ENCODE measurements around the gene SLC31A1. TPM values are rescaled to one million over a fixed set of nuclear protein-coding genes. Genes with fewer than 3 reads are reported as not detected.

Gene SLC31A1
- total and polyA plus RNA-seq, 2 of the 8 experiments (the other 6 are each of a cell fraction or from before 2014, with no cell fraction given), result 23.9 to 40.8 TPM

DNA sequence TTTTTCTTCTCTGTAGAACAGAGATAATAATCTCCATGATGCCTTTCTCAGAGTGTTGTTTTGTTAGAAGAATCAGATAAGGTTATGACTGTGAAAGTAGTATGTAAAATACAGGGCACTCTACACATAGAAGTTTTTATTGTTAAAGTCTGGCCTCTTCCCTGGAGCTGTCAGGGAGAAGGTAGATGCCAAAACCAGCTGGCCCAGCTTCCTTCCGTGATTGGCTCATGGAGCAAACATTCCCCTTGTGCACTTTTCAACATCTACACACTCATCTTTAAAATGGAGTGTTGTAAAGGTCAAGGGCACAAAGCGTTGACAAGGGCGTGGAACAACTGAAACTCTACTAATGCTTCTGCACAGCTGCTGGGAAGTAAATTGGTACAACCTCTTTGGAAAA is 89.2 kb downstream of the SLC31A1 start (continued):
- TF ChIP-seq, protein P1, sequence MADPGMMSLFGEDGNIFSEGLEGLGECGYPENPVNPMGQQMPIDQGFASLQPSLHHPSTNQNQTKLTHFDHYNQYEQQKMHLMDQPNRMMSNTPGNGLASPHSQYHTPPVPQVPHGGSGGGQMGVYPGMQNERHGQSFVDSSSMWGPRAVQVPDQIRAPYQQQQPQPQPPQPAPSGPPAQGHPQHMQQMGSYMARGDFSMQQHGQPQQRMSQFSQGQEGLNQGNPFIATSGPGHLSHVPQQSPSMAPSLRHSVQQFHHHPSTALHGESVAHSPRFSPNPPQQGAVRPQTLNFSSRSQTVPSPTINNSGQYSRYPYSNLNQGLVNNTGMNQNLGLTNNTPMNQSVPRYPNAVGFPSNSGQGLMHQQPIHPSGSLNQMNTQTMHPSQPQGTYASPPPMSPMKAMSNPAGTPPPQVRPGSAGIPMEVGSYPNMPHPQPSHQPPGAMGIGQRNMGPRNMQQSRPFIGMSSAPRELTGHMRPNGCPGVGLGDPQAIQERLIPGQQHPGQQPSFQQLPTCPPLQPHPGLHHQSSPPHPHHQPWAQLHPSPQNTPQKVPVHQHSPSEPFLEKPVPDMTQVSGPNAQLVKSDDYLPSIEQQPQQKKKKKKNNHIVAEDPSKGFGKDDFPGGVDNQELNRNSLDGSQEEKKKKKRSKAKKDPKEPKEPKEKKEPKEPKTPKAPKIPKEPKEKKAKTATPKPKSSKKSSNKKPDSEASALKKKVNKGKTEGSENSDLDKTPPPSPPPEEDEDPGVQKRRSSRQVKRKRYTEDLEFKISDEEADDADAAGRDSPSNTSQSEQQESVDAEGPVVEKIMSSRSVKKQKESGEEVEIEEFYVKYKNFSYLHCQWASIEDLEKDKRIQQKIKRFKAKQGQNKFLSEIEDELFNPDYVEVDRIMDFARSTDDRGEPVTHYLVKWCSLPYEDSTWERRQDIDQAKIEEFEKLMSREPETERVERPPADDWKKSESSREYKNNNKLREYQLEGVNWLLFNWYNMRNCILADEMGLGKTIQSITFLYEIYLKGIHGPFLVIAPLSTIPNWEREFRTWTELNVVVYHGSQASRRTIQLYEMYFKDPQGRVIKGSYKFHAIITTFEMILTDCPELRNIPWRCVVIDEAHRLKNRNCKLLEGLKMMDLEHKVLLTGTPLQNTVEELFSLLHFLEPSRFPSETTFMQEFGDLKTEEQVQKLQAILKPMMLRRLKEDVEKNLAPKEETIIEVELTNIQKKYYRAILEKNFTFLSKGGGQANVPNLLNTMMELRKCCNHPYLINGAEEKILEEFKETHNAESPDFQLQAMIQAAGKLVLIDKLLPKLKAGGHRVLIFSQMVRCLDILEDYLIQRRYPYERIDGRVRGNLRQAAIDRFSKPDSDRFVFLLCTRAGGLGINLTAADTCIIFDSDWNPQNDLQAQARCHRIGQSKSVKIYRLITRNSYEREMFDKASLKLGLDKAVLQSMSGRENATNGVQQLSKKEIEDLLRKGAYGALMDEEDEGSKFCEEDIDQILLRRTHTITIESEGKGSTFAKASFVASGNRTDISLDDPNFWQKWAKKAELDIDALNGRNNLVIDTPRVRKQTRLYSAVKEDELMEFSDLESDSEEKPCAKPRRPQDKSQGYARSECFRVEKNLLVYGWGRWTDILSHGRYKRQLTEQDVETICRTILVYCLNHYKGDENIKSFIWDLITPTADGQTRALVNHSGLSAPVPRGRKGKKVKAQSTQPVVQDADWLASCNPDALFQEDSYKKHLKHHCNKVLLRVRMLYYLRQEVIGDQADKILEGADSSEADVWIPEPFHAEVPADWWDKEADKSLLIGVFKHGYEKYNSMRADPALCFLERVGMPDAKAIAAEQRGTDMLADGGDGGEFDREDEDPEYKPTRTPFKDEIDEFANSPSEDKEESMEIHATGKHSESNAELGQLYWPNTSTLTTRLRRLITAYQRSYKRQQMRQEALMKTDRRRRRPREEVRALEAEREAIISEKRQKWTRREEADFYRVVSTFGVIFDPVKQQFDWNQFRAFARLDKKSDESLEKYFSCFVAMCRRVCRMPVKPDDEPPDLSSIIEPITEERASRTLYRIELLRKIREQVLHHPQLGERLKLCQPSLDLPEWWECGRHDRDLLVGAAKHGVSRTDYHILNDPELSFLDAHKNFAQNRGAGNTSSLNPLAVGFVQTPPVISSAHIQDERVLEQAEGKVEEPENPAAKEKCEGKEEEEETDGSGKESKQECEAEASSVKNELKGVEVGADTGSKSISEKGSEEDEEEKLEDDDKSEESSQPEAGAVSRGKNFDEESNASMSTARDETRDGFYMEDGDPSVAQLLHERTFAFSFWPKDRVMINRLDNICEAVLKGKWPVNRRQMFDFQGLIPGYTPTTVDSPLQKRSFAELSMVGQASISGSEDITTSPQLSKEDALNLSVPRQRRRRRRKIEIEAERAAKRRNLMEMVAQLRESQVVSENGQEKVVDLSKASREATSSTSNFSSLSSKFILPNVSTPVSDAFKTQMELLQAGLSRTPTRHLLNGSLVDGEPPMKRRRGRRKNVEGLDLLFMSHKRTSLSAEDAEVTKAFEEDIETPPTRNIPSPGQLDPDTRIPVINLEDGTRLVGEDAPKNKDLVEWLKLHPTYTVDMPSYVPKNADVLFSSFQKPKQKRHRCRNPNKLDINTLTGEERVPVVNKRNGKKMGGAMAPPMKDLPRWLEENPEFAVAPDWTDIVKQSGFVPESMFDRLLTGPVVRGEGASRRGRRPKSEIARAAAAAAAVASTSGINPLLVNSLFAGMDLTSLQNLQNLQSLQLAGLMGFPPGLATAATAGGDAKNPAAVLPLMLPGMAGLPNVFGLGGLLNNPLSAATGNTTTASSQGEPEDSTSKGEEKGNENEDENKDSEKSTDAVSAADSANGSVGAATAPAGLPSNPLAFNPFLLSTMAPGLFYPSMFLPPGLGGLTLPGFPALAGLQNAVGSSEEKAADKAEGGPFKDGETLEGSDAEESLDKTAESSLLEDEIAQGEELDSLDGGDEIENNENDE (IDR thresholded peaks at IDR 0.05; ENCODE audit: insufficient replicate concordance, low read length), result no peak
- TF ChIP-seq SP1 (IDR thresholded peaks at IDR 0.05; ENCODE audit: low read depth, low read length), result no peak
- no peak for TF ChIP-seq TEAD4 (IDR thresholded peaks at IDR 0.05; ENCODE audit: low read depth, low read length)
